Neural progenitor cell (in vitro differentiated cells): ENCODE data around the gene SOBP. TPM values are rescaled to one million over a fixed set of nuclear protein-coding genes. Genes with fewer than 3 reads are reported as not detected.

Experiments
- DNase-seq: peaks from one replicate; pipeline ENCODE4 v3.0.0-alpha.2; 2016; ENCODE audit warnings: low spot score
- H2AFZ ChIP-seq: fragments of 200-600 bp; sonication (generic); replicated peaks from 2 replicates; pipeline ENCODE4 v1.6.1; 2016; ENCODE audit warnings: antibody characterized with exemption
- H3F3A ChIP-seq: fragments of 200-600 bp; sonication (generic); 2 replicates; pipeline ENCODE4 v1.6.1; 2016; ENCODE audit warnings: antibody characterized with exemption, low read depth
- H3K27ac ChIP-seq: fragments of 200-600 bp; sonication (generic); 2 replicates; pipeline ENCODE4 v1.5.1; 2016; ENCODE audit warnings: mild to moderate bottlenecking
- H3K27me3 ChIP-seq: fragments of 200-600 bp; sonication (generic); 2 replicates; pipeline ENCODE4 v1.6.1; 2016; ENCODE audit warnings: mild to moderate bottlenecking, moderate library complexity
- H3K36me3 ChIP-seq: fragments of 200-600 bp; sonication (generic); 2 replicates; pipeline ENCODE4 v1.5.1; 2016
- H3K4me1 ChIP-seq: fragments of 200-600 bp; sonication (generic); 2 replicates; pipeline ENCODE4 v1.6.1; 2016; ENCODE audit warnings: mixed run types
- H3K4me2 ChIP-seq: fragments of 200-600 bp; sonication (generic); 2 replicates; pipeline ENCODE4 v1.6.1; 2016
- H3K4me3 ChIP-seq: fragments of 200-600 bp; sonication (generic); 2 replicates; pipeline ENCODE4 v1.5.1; 2016
- H3K79me2 ChIP-seq: fragments of 200-600 bp; sonication (generic); 2 replicates; pipeline ENCODE4 v1.6.1; 2016; ENCODE audit warnings: low read depth
- H3K9ac ChIP-seq: fragments of 200-600 bp; sonication (generic); 2 replicates; pipeline ENCODE4 v1.6.1; 2016
- H3K9me3 ChIP-seq: fragments of 200-600 bp; sonication (generic); 2 replicates; pipeline ENCODE4 v1.5.1; 2016; ENCODE audit warnings: low read depth
- H4K20me1 ChIP-seq: fragments of 200-600 bp; sonication (generic); 2 replicates; pipeline ENCODE4 v1.6.1; 2016; ENCODE audit warnings: low read depth
- H3K27ac Mint-ChIP-seq: 3 replicates; pipeline ENCODE4 v1.8.0; 2021; ENCODE audit warnings: mixed read lengths
- H3K27me3 Mint-ChIP-seq: 2 replicates; pipeline ENCODE4 v1.8.0; 2022; ENCODE audit warnings: low read depth, mild to moderate bottlenecking, inconsistent platforms, moderate library complexity, mixed read lengths; ENCODE audit not compliant: insufficient read depth
- H3K36me3 Mint-ChIP-seq: 3 replicates; pipeline ENCODE4 v1.8.0; 2021; ENCODE audit warnings: mixed read lengths
- H3K4me1 Mint-ChIP-seq: 3 replicates; pipeline ENCODE4 v1.8.0; 2021; ENCODE audit warnings: mixed read lengths
- H3K4me3 Mint-ChIP-seq: 3 replicates; pipeline ENCODE4 v1.8.0; 2021; ENCODE audit warnings: mild to moderate bottlenecking, moderate library complexity, mixed read lengths
- H3K9me3 Mint-ChIP-seq: 3 replicates; pipeline ENCODE4 v1.8.0; 2020; ENCODE audit warnings: mixed read lengths
- EZH2 ChIP-seq: fragments of 200-600 bp; sonication (generic); IDR thresholded peaks from 2 replicates; pipeline ENCODE4 v1.6.1; 2017; ENCODE audit warnings: antibody characterized with exemption, mild to moderate bottlenecking, moderate library complexity
- EZH2phosphoT487 ChIP-seq: fragments of 200-600 bp; sonication (generic); IDR thresholded peaks from 2 replicates; pipeline ENCODE4 v1.6.1; 2017; ENCODE audit warnings: antibody characterized with exemption
- total RNA-seq: library from RNA; depleted of rRNA; stranded (reverse); fragments of >200 nt; gene quantifications from 2 replicates; pipeline ENCODE4 v1.2.3, GENCODE V29; 2015; ENCODE audit warnings: low replicate concordance
- TF ChIP-seq, protein P1 (sequence below): fragments of 200-600 bp; sonication (generic); IDR thresholded peaks from 2 replicates; pipeline ENCODE4 v1.5.1; 2017; ENCODE audit warnings: antibody characterized with exemption, mild to moderate bottlenecking

Gene SOBP
- total RNA-seq, 1 donor from 2014 or later: 12.6 TPM

DNA sequence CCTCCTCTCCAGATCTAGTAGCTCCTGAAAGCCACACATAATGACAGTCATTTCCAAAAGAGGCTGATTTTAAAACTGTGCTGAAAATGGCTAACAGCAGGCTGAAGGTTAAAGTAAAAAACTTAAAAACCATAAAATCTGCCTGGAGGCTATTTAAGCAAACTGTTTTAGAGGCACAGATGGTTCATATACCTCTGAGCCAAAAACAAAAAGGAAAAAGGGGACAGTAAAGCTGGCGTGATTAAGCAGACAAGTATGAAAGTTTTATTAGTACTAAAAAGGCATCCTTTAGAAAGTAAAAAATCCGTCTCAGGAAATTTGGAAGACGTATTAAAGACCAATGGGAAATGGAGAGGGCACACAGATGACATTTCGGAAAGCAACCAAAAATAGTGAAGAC, 55.8 kb downstream of the SOBP start:
- no peak overlapping the region for H3K27ac ChIP-seq
- TF ChIP-seq EZH2phosphoT487 (no peak), EZH2 (no peak)
- TF ChIP-seq, protein P1, sequence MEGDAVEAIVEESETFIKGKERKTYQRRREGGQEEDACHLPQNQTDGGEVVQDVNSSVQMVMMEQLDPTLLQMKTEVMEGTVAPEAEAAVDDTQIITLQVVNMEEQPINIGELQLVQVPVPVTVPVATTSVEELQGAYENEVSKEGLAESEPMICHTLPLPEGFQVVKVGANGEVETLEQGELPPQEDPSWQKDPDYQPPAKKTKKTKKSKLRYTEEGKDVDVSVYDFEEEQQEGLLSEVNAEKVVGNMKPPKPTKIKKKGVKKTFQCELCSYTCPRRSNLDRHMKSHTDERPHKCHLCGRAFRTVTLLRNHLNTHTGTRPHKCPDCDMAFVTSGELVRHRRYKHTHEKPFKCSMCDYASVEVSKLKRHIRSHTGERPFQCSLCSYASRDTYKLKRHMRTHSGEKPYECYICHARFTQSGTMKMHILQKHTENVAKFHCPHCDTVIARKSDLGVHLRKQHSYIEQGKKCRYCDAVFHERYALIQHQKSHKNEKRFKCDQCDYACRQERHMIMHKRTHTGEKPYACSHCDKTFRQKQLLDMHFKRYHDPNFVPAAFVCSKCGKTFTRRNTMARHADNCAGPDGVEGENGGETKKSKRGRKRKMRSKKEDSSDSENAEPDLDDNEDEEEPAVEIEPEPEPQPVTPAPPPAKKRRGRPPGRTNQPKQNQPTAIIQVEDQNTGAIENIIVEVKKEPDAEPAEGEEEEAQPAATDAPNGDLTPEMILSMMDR: no peak
- H3K27ac Mint-ChIP-seq: no peak overlapping the region
- no peaks in the 10 kb centered on the region for H3K9me3 ChIP-seq
- no peak for DNase-seq
- no peaks in the 10 kb centered on the region for H3K36me3 ChIP-seq
- peaks cover 28% of the 10 kb centered on the region for H3K36me3 Mint-ChIP-seq
- H3K4me1 ChIP-seq: peaks cover 12% of the 10 kb centered on the region
- H3K4me1 Mint-ChIP-seq: peaks cover 25% of the 10 kb centered on the region
- no peaks in the 10 kb centered on the region for H3K79me2 ChIP-seq
- no peak overlapping the region for H3K4me2 ChIP-seq
- H3K27me3 Mint-ChIP-seq: no peaks in the 10 kb centered on the region
- no peak overlapping the region for H3K4me3 ChIP-seq
- peaks cover 3% of the 10 kb centered on the region for H3F3A ChIP-seq
- no peak overlapping the region for H2AFZ ChIP-seq
- no peaks in the 10 kb centered on the region for H3K9me3 Mint-ChIP-seq
- H3K4me3 Mint-ChIP-seq: no peak overlapping the region
- no peaks in the 10 kb centered on the region for H3K27me3 ChIP-seq
- H4K20me1 ChIP-seq: no peaks in the 10 kb centered on the region
- H3K9ac ChIP-seq: no peak overlapping the region

DNA sequence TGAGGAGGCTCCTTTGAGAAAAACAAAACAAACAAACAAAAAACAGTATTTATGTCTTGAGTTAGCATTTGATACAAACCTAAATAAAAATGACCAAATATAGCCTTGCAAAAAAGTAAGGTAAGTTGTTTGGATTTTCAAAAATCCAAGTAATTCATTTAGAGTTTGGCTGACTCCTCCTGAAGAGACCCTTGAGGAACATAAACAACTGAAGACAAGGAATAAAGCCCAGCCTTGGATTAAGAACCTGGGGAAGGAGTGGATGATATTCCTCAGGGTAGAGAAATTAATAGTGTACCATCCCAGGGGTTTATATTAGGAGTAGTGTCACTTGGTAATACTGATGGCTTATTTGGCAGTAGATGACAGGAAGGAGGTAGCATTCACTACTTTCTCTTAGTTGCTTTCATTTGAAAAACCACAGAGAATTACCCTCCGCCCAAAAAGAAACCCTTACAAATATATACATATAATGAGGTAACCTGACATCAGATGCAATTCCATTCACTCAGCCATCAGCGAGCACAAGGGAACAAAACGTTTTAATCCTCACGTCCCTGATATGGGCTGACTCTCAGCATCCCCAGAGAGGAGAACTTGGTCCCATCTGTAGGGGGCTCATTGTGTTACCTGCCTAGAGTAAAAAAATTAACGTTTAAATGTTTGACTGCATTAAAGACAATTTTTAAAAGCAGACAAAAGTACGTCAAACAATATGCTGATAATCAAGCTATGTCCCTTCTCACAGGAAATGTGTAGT, 57.0 kb downstream of the SOBP start:
- Mint-ChIP-seq H3K9me3 (no peaks in the 10 kb centered on the region), H3K4me1 (peaks cover 27% of the 10 kb centered on the region), H3K27me3 (no peaks in the 10 kb centered on the region), H3K4me3 (no peak overlapping the region), H3K27ac (no peak overlapping the region), H3K36me3 (peaks cover 31% of the 10 kb centered on the region)
- H4K20me1 ChIP-seq: no peaks in the 10 kb centered on the region
- peaks cover 12% of the 10 kb centered on the region for H3K4me1 ChIP-seq
- H3K79me2 ChIP-seq: no peaks in the 10 kb centered on the region
- H3F3A ChIP-seq: peaks cover 3% of the 10 kb centered on the region
- TF ChIP-seq, protein P1: no peak
- TF ChIP-seq EZH2phosphoT487: no peak
- TF ChIP-seq EZH2: no peak
- no peak for DNase-seq
- no peaks in the 10 kb centered on the region for H3K27me3 ChIP-seq
- no peak overlapping the region for H3K27ac ChIP-seq
- H3K9ac ChIP-seq: no peak overlapping the region
- no peaks in the 10 kb centered on the region for H3K36me3 ChIP-seq
- no peak overlapping the region for H3K4me2 ChIP-seq
- H3K9me3 ChIP-seq: no peaks in the 10 kb centered on the region
- no peak overlapping the region for H3K4me3 ChIP-seq
- no peak overlapping the region for H2AFZ ChIP-seq

DNA sequence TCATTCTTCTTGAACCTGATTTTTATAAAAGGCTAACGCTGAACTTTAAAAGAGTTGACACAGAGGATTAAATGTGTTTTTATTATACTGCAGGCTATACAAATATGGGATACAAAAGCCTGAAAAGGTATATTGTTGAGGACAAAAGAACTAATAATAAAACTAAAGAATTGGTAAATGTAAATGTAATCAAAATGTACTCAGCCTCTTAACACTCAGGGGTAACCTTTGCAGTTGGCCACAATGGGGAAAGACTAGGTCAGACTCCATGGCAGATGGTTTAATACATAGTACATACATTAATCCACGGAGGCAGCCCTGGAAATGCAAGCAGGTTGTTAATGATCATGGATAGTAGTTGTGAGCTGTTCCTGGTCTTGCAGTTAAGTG, 57.5 kb downstream of the SOBP start:
- Mint-ChIP-seq H3K9me3 (no peaks in the 10 kb centered on the region), H3K4me3 (no peak overlapping the region), H3K36me3 (peaks cover 30% of the 10 kb centered on the region), H3K4me1 (peaks cover 29% of the 10 kb centered on the region), H3K27ac (peak overlapping the region; percentile 52), H3K27me3 (no peaks in the 10 kb centered on the region)
- Histone ChIP-seq H3K4me1 (peaks cover 12% of the 10 kb centered on the region), H3K4me2 (no peak overlapping the region), H3K4me3 (no peak overlapping the region), H3K79me2 (no peaks in the 10 kb centered on the region), H3K36me3 (no peaks in the 10 kb centered on the region), H4K20me1 (no peaks in the 10 kb centered on the region), H2AFZ (no peak overlapping the region), H3K9me3 (no peaks in the 10 kb centered on the region), H3K9ac (no peak overlapping the region), H3K27ac (no peak overlapping the region), H3K27me3 (no peaks in the 10 kb centered on the region), H3F3A (peaks cover 3% of the 10 kb centered on the region)
- TF ChIP-seq EZH2phosphoT487 (no peak), EZH2 (no peak)
- TF ChIP-seq, protein P1: no peak
- DNase-seq: no peak
